GM12878 (cell line): Measurements from ENCODE around the gene STON1. TPM values are rescaled to one million over a fixed set of nuclear protein-coding genes. Genes with fewer than 3 reads are reported as not detected.

Experiments
- ATAC-seq: fragments of 200-7000 bp; cut with Tn5 transposase; 3 replicates; pipeline ENCODE4 v1.9.1; 2020; ENCODE audit warnings: mild to moderate bottlenecking, moderate library complexity
- BruUV-seq: library from RNA; stranded (reverse); fragments of 400-500 nt; replicated peaks from 2 replicates; lab custom pipeline; 2021; lab: Mats Ljungman, UMichigan
- CTCF ChIA-PET: fragments of 300-600 bp; sonication (Branson Sonifier 250); formaldehyde crosslinking; extraction: SDS; loops from one replicate; lab custom pipeline; 2021; ENCODE audit warnings: inconsistent platforms; lab: Yijun Ruan, JAX
- POLR2A ChIA-PET: fragments of 350-600 bp; formaldehyde crosslinking; extraction: SDS; loops from one replicate; lab custom pipeline; 2021; ENCODE audit warnings: inconsistent platforms; lab: Charles Lee
- RAD21 ChIA-PET: fragments of 300-600 bp; sonication (Branson Sonifier 250); formaldehyde crosslinking; loops from one replicate; lab custom pipeline; 2023; ENCODE audit warnings: antibody characterized with exemption; ENCODE audit not compliant: unreplicated experiment; lab: Charles Lee
- SMC1A ChIA-PET: fragments of 300-600 bp; sonication (Branson Sonifier 250); formaldehyde crosslinking; loops from one replicate; lab custom pipeline; 2023; ENCODE audit not compliant: unreplicated experiment, uncharacterized antibody; lab: Charles Lee
- DNase-seq: peaks from one replicate; pipeline ENCODE4 v3.0.0-alpha.2; 2011; ENCODE audit warnings: low read depth, low spot score
- FAIRE-seq: peaks from 3 replicates; lab custom pipeline; 2011; peaks lifted over from hg19 to GRCh38; lab: Jason Lieb, UNC
- H2AFZ ChIP-seq: 2 replicates; pipeline ENCODE4 v1.6.0; 2011; ENCODE audit warnings: low read depth, low read length, control low read depth; ENCODE audit not compliant: control insufficient read depth
- H3K27ac ChIP-seq: 2 replicates; pipeline ENCODE4 v1.5.1; 2011; ENCODE audit warnings: control low read depth; ENCODE audit not compliant: control insufficient read depth, insufficient read depth
- H3K27me3 ChIP-seq, 2 experiments: replicated peaks in 1 of 2; 2 replicates each; pipeline versions ENCODE4 v1.6.0 to v1.6.1; 2011; ENCODE audit warnings: low read length in 1 of 2; ENCODE audit not compliant: control insufficient read depth in 2 of 2, insufficient read depth in 2 of 2
- H3K36me3 ChIP-seq, 2 experiments: 2 replicates each; pipeline ENCODE4 v1.5.1; 2011; ENCODE audit warnings: low read length in 1 of 2; ENCODE audit not compliant: control insufficient read depth in 2 of 2, insufficient read depth in 2 of 2
- H3K4me1 ChIP-seq: 2 replicates; pipeline ENCODE4 v1.6.1; 2011; ENCODE audit warnings: mild to moderate bottlenecking, low read length, moderate library complexity, mixed read lengths; ENCODE audit not compliant: control insufficient read depth, insufficient read depth
- H3K4me2 ChIP-seq: 2 replicates; pipeline ENCODE4 v1.6.0; 2011; ENCODE audit warnings: control low read depth; ENCODE audit not compliant: control insufficient read depth, insufficient read depth
- H3K4me3 ChIP-seq: fragments of 200-600 bp; sonication (generic); 2 replicates; pipeline ENCODE4 v1.5.1; 2016
- H3K79me2 ChIP-seq: 2 replicates; pipeline ENCODE4 v1.6.0; 2011; ENCODE audit warnings: low read length; ENCODE audit not compliant: control insufficient read depth, insufficient read depth
- H3K9ac ChIP-seq: 2 replicates; pipeline ENCODE4 v1.8.0; 2011; ENCODE audit warnings: low read length, control low read depth, mixed read lengths; ENCODE audit not compliant: control insufficient read depth, insufficient read depth
- H3K9me3 ChIP-seq: replicated peaks from 3 replicates; pipeline ENCODE4 v1.5.1; 2011; ENCODE audit warnings: mild to moderate bottlenecking, low read length; ENCODE audit not compliant: control insufficient read depth, insufficient read depth
- H4K20me1 ChIP-seq: 2 replicates; pipeline ENCODE4 v1.6.0; 2011; ENCODE audit not compliant: control insufficient read depth, insufficient read depth
- ATF7 ChIP-seq: fragments of 450-650 bp; IDR thresholded peaks from 2 replicates; pipeline ENCODE4 v1.6.1; 2016; ENCODE audit warnings: low read depth, mild to moderate bottlenecking
- BCL11A ChIP-seq: IDR thresholded peaks from 2 replicates; pipeline ENCODE4 v1.6.1; 2011; ENCODE audit warnings: low read depth, low read length
- GATAD2B ChIP-seq: fragments of 450-650 bp; conservative IDR thresholded peaks from 2 replicates; pipeline ENCODE4 v1.6.1; 2017; ENCODE audit warnings: low read depth, mild to moderate bottlenecking, moderate library complexity
- JUND ChIP-seq: IDR thresholded peaks from 2 replicates; pipeline ENCODE4 v1.6.1; 2012; ENCODE audit warnings: low read depth, mild to moderate bottlenecking, low read length, improper control_type of control experiment, moderate library complexity
- MYC ChIP-seq: IDR thresholded peaks from 2 replicates; pipeline ENCODE4 v1.6.1; 2011; ENCODE audit warnings: mild to moderate bottlenecking, low read length, moderate library complexity, inconsistent platforms; ENCODE audit not compliant: insufficient read depth, insufficient replicate concordance, insufficient read length, severe bottlenecking
- POLR2A ChIP-seq: IDR thresholded peaks from 2 replicates; pipeline ENCODE4 v1.6.1; 2011; ENCODE audit warnings: low read depth, mild to moderate bottlenecking, low read length
- POLR2AphosphoS2 ChIP-seq: IDR thresholded peaks from 2 replicates; pipeline ENCODE4 v1.6.1; 2011; ENCODE audit warnings: low read depth, mild to moderate bottlenecking, low read length, improper control_type of control experiment, moderate library complexity
- PRDM15 ChIP-seq: fragments of 450-650 bp; formaldehyde crosslinking; IDR thresholded peaks from 2 replicates; pipeline ENCODE4 v1.4.0; 2020; ENCODE audit warnings: mild to moderate bottlenecking, moderate library complexity
- USF1 ChIP-seq: IDR thresholded peaks from 2 replicates; pipeline ENCODE4 v1.6.1; 2011; ENCODE audit warnings: borderline replicate concordance, low read depth, mild to moderate bottlenecking, moderate library complexity, mixed read lengths, low read length; ENCODE audit not compliant: insufficient read depth; ENCODE audit errors: extremely low read length
- WGBS: methylation state at CpG from one replicate; pipeline ENCODE4 v1.1.6; 2016; ENCODE audit warnings: low lambda C conversion rate; ENCODE audit not compliant: insufficient replicate concordance, insufficient coverage; ENCODE audit errors: missing lambda C conversion rate; 5-methylcytosine and 5-hydroxymethylcytosine counted together
- in situ Hi-C: fragments of 300-500 bp; cut with MboI; formaldehyde crosslinking; loops from 9 replicates; pipeline ENCODE4 v1.14.3; 2018; ENCODE audit warnings: mixed read lengths
- intact Hi-C: fragments of 100-400 bp; cut with micrococcal nuclease; formaldehyde crosslinking; loops from one replicate; pipeline ENCODE4 v1.14.2; 2022; ENCODE audit not compliant: unreplicated experiment
- polyA plus RNA-seq, 11 experiments: library from polyadenylated mRNA; depleted of rRNA in 4 of 11; unstranded in 6 of 11; stranded (reverse) in 5 of 11; fragments of >200 nt; fragmentation: Nextera tagmentation in 4 of 11; fragmentation: Illumina TruSeq in 1 of 11; extraction: Ambion mirVana in 4 of 11; extraction: Trizol in 1 of 11; gene quantifications; 1 replicate in 1 of 11; 2 replicates in 10 of 11; pipeline versions ENCODE4 v1.2.1 to v1.2.3, GENCODE V29; 2011 to 2016; ENCODE audit warnings: inconsistent platforms in 2 of 11, missing spikeins in 2 of 11, low read depth in 1 of 11
- total RNA-seq, 4 experiments: library from RNA; depleted of rRNA in 3 of 4; stranded (reverse); fragments of >200 nt in 3 of 4; fragmentation: Illumina TruSeq in 1 of 4; extraction: Trizol in 1 of 4; gene quantifications; 2 replicates each; pipeline versions ENCODE4 v1.2.1 to v1.2.3, GENCODE V29; 2013 to 2021

The STON1 gene
- total and polyA plus RNA-seq, 10 of the 15 experiments (the other 5 are each of a cell fraction or from before 2014, with no cell fraction given) = 0.11 to 0.90 (median 0.22) TPM; not detected in 2

- in situ Hi-C loops = no loop called here
- no peak for DNase-seq
- ChIA-PET RAD21 (no interaction called here), POLR2A (no interaction called here), CTCF (no interaction called here), SMC1A (interaction anchor here (1.3 kb wide), 1 partner anchor 30 kb away, joined by 3 read pairs; no protein-coding TSS in a partner anchor)
- intact Hi-C loops = no loop called here
- Histone ChIP-seq H3K27me3 (no peaks in the 10 kb centered on the region; a peak in 1 of 4 replicates), H4K20me1 (no peaks in the 10 kb centered on the region), H3K4me2 (no peak overlapping the region), H3K9ac (no peak overlapping the region), H3K36me3 (no peaks in the 10 kb centered on the region), H3K4me1 (peaks cover 5% of the 10 kb centered on the region), H3K27ac (no peak overlapping the region), H3K9me3 (no peaks in the 10 kb centered on the region), H2AFZ (no peak overlapping the region), H3K4me3 (no peak overlapping the region), H3K79me2 (no peaks in the 10 kb centered on the region)
- BruUV-seq = no TSS peak
- TF ChIP-seq POLR2AphosphoS2 (no peak), ATF7 (no peak), MYC (no peak), POLR2A (no peak), JUND (no peak), USF1 (no peak), PRDM15 (CRISPR knock-in tag) (no peak), BCL11A (no peak), GATAD2B (no peak)
- FAIRE-seq = no peak
- ATAC-seq = no peak
- 84% methylated on average over 1 of the region's 1 CpG for WGBS
Measured at GRCh38 chr2:48558456-48558855, 28.5 kb downstream of the STON1 start.
